Smooth muscle cell (in vitro differentiated cells): ENCODE data around the gene TUT7. TPM values are rescaled to one million over a fixed set of nuclear protein-coding genes. Genes with fewer than 3 reads are reported as not detected.

Experiments used
- DNase-seq: peaks from one replicate; lab custom pipeline; 2025; ENCODE audit not compliant: unreplicated experiment; lab: John Stamatoyannopoulos, UW
- H2AFZ ChIP-seq: fragments of 200-600 bp; sonication (generic); 2 replicates; pipeline ENCODE4 v1.6.0; 2016; ENCODE audit warnings: antibody characterized with exemption, low read depth, mild to moderate bottlenecking
- H3F3A ChIP-seq: fragments of 200-600 bp; sonication (generic); 2 replicates; pipeline ENCODE4 v1.6.0; 2017; ENCODE audit warnings: antibody characterized with exemption, low read depth
- H3K27ac ChIP-seq: fragments of 200-600 bp; sonication (generic); 2 replicates; pipeline ENCODE4 v1.5.1; 2016; ENCODE audit warnings: low read depth, mild to moderate bottlenecking
- H3K27me3 ChIP-seq: fragments of 200-600 bp; sonication (generic); 2 replicates; pipeline ENCODE4 v1.6.1; 2016; ENCODE audit warnings: low read depth, mild to moderate bottlenecking
- H3K36me3 ChIP-seq: fragments of 200-600 bp; sonication (generic); 2 replicates; pipeline ENCODE4 v1.5.1; 2016; ENCODE audit warnings: low read depth
- H3K4me1 ChIP-seq: fragments of 200-600 bp; sonication (generic); 2 replicates; pipeline ENCODE4 v1.5.1; 2016; ENCODE audit warnings: low read depth
- H3K4me2 ChIP-seq: fragments of 200-600 bp; sonication (generic); 2 replicates; pipeline ENCODE4 v1.6.0; 2016; ENCODE audit warnings: mild to moderate bottlenecking
- H3K4me3 ChIP-seq: fragments of 200-600 bp; sonication (generic); 2 replicates; pipeline ENCODE4 v1.5.1; 2016; ENCODE audit warnings: mild to moderate bottlenecking
- H3K79me2 ChIP-seq: fragments of 200-600 bp; sonication (generic); 2 replicates; pipeline ENCODE4 v1.6.0; 2016; ENCODE audit warnings: low read depth, mild to moderate bottlenecking
- H3K9ac ChIP-seq: fragments of 200-600 bp; sonication (generic); 2 replicates; pipeline ENCODE4 v1.6.0; 2016; ENCODE audit warnings: low read depth
- H3K9me3 ChIP-seq: fragments of 200-600 bp; sonication (generic); replicated peaks from 2 replicates; pipeline ENCODE4 v1.5.1; 2016; ENCODE audit warnings: low read depth
- H4K20me1 ChIP-seq: fragments of 200-600 bp; sonication (generic); 2 replicates; pipeline ENCODE4 v1.6.0; 2016; ENCODE audit warnings: low read depth
- CTCF ChIP-seq: fragments of 200-600 bp; sonication (generic); IDR thresholded peaks from 2 replicates; pipeline ENCODE4 v1.5.1; 2017; ENCODE audit warnings: borderline replicate concordance, mild to moderate bottlenecking, antibody characterized with exemption; ENCODE audit not compliant: insufficient read depth, poor library complexity, severe bottlenecking
- WGBS: methylation state at CpG from one replicate; pipeline ENCODE4 v1.1.7; 2016; ENCODE audit warnings: low lambda C conversion rate; 5-methylcytosine and 5-hydroxymethylcytosine counted together
- polyA plus RNA-seq: library from polyadenylated mRNA; unstranded; fragments of >200 nt; fragmentation: Nextera tagmentation; extraction: Ambion mirVana; gene quantifications from 2 replicates; pipeline ENCODE4 v1.2.1, GENCODE V29; 2016
- total RNA-seq: library from RNA; depleted of rRNA; stranded (reverse); fragments of >200 nt; gene quantifications from 2 replicates; pipeline ENCODE4 v1.2.3, GENCODE V29; 2014

The TUT7 gene
- total and polyA plus RNA-seq, 2 experiments from 2014 or later: 14.9 to 35.7 TPM

- Histone ChIP-seq H3K9ac (no peak overlapping the region), H4K20me1 (no peaks in the 10 kb centered on the region), H3K79me2 (no peaks in the 10 kb centered on the region), H3K9me3 (peaks cover 10% of the 10 kb centered on the region), H3K27me3 (no peaks in the 10 kb centered on the region), H3K27ac (no peak overlapping the region), H3K4me2 (no peak overlapping the region), H2AFZ (no peak overlapping the region), H3K36me3 (no peaks in the 10 kb centered on the region), H3F3A (no peaks in the 10 kb centered on the region), H3K4me1 (no peaks in the 10 kb centered on the region), H3K4me3 (no peak overlapping the region)
- no peak for TF ChIP-seq CTCF
- WGBS: 93% methylated on average over 5 of the region's 5 CpGs
- no peak for DNase-seq
Observed at GRCh38 chr9:86369810-86370209, 15.6 kb upstream of the TUT7 start.

GRCh38 chr9:86368871-86369521 is 14.8 kb upstream of the TUT7 start:
- Histone ChIP-seq H3K27ac (no peak overlapping the region), H2AFZ (no peak overlapping the region), H3K9ac (no peak overlapping the region), H3K4me3 (no peak overlapping the region), H3F3A (no peaks in the 10 kb centered on the region), H3K79me2 (no peaks in the 10 kb centered on the region), H3K36me3 (no peaks in the 10 kb centered on the region), H4K20me1 (no peaks in the 10 kb centered on the region), H3K4me2 (no peak overlapping the region), H3K9me3 (peaks cover 10% of the 10 kb centered on the region), H3K27me3 (no peaks in the 10 kb centered on the region), H3K4me1 (no peaks in the 10 kb centered on the region)
- no peak for DNase-seq
- no peak for TF ChIP-seq CTCF
- 70% methylated on average over 3 of the region's 3 CpGs for WGBS

GRCh38 chr9:86361176-86361575 is 7.0 kb upstream of the TUT7 start:
- Histone ChIP-seq H3K4me3 (no peak overlapping the region), H3K27me3 (no peaks in the 10 kb centered on the region), H3K4me1 (no peaks in the 10 kb centered on the region), H3K79me2 (no peaks in the 10 kb centered on the region), H3K9ac (no peak overlapping the region), H4K20me1 (no peaks in the 10 kb centered on the region), H3K4me2 (no peak overlapping the region), H3K36me3 (no peaks in the 10 kb centered on the region), H3K27ac (no peak overlapping the region), H3F3A (no peaks in the 10 kb centered on the region), H3K9me3 (no peaks in the 10 kb centered on the region), H2AFZ (no peak overlapping the region)
- no peak for TF ChIP-seq CTCF
- DNase-seq: no peak
- 89% methylated on average over 3 of the region's 3 CpGs for WGBS
